ENCODE results near the gene KNDC1. TPM values are rescaled to one million over a fixed set of nuclear protein-coding genes. Genes with fewer than 3 reads are reported as not detected.

Gene KNDC1
- total RNA-seq, 4 donors from 2014 or later, result 0.19 to 0.59 (median 0.39) TPM

DNA sequence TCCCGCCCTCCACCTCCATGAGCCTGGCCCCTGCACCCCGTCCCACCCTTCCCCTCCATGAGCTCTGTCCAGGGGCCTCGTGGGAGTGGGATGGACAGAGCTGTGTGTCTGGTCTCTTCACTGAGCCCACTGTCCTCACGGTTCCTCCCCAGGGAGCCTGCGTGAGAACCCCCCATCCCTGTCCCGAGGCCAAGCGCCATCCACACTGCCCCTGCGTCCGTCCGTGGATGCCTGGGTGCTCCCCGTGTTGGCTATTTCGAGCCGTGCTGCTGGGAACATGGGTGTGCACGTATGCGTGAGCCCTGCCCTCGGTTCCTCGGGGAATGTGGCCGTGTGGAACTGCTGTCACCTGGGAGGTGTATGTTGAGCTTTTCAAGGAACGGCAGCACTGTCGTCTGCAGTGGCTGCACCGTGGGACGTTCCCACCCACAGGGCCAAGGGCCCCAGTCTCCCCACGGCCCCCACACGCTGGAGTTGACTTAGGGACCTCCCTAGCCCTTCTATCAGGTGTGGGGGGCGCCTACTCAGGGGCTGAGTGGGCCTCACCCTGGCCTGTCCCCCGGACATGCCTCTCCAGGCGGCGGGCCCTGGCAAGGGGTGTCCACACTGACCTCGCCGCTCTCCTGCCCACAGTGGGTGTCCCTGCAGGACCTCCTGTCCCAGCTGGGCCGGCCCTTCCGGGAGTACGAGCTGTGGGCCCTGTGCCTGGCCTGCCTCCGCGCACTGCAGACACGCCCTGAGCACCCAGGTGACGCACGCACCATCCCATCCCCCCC lies 28.1 kb downstream of the KNDC1 start:
- no peak for DNase-seq (ENCODE audit: low spot score in 2 of 2)
- intact Hi-C loops (cut with DNase I; ENCODE audit: low total_unique reads), result no loop called here
- TF ChIP-seq, protein P1, sequence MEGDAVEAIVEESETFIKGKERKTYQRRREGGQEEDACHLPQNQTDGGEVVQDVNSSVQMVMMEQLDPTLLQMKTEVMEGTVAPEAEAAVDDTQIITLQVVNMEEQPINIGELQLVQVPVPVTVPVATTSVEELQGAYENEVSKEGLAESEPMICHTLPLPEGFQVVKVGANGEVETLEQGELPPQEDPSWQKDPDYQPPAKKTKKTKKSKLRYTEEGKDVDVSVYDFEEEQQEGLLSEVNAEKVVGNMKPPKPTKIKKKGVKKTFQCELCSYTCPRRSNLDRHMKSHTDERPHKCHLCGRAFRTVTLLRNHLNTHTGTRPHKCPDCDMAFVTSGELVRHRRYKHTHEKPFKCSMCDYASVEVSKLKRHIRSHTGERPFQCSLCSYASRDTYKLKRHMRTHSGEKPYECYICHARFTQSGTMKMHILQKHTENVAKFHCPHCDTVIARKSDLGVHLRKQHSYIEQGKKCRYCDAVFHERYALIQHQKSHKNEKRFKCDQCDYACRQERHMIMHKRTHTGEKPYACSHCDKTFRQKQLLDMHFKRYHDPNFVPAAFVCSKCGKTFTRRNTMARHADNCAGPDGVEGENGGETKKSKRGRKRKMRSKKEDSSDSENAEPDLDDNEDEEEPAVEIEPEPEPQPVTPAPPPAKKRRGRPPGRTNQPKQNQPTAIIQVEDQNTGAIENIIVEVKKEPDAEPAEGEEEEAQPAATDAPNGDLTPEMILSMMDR (IDR thresholded peaks at IDR 0.05), result no peak
- TF ChIP-seq POLR2A (IDR thresholded peaks at IDR 0.05), result no peak
- H3K4me3 ChIP-seq (ENCODE audit: low read depth, poor library complexity, severe bottlenecking), result no peak overlapping the region
- WGBS, 2 donors, result 81 to 85% methylated on average over 32 to 34 of the region's 38 CpGs

DNA sequence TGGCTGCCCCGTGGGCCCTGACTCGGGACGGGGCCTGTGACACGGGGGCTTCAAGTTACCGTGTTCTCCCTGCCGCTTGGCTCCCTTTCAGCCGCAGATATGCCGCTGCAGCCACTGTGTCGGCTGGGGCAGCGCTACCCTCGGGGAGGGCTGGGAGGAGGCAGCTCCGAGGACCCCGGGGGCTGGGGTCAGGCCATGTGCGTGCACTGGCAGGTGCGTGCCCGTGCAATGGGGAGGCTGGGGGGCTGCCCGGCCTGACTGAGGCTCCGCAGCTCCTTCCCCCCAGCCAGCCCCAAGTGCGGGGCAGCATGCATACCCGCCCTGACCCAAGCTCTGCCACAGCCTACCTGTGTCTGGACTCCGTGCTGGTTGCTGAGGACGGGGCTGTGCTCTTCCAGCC lies 29.2 kb downstream of the KNDC1 start:
- WGBS, 2 donors, result 83 to 84% methylated on average over 20 of the region's 22 CpGs
- DNase-seq (ENCODE audit: low spot score in 2 of 2), result no peak
- intact Hi-C loops (cut with DNase I; ENCODE audit: low total_unique reads), result no loop called here
- no peak for TF ChIP-seq POLR2A (IDR thresholded peaks at IDR 0.05)
- TF ChIP-seq, protein P1 (IDR thresholded peaks at IDR 0.05), result no peak
- H3K4me3 ChIP-seq (ENCODE audit: low read depth, poor library complexity, severe bottlenecking), result no peak overlapping the region

DNA sequence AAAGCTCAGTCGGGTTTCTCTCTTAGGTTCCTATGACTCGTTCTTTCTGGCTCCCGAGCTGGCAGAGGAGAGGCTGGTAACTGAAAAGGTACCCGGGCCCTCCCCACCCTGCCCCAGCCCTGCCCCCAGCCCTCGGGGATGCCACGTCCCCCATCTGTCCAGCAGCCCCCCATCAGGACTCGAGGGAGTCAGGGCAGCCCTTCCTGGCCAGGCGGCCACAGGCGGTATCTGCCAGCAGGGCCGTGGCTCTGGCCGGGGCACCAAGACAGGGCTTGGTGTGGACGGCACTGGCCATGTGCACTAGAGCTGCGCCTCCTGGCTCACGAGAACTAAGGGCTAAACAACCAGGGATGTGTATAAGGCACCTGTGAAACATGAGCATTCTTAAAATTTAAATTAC lies 29.7 kb downstream of the KNDC1 start:
- intact Hi-C loops (cut with DNase I; ENCODE audit: low total_unique reads), result no loop called here
- WGBS, 2 donors, result 69 to 86% methylated on average over 13 to 14 of the region's 14 CpGs
- H3K4me3 ChIP-seq (ENCODE audit: low read depth, poor library complexity, severe bottlenecking), result no peak overlapping the region
- no peak for DNase-seq (ENCODE audit: low spot score in 2 of 2)
- TF ChIP-seq, protein P1 (IDR thresholded peaks at IDR 0.05), result no peak
- TF ChIP-seq POLR2A (IDR thresholded peaks at IDR 0.05), result no peak

DNA sequence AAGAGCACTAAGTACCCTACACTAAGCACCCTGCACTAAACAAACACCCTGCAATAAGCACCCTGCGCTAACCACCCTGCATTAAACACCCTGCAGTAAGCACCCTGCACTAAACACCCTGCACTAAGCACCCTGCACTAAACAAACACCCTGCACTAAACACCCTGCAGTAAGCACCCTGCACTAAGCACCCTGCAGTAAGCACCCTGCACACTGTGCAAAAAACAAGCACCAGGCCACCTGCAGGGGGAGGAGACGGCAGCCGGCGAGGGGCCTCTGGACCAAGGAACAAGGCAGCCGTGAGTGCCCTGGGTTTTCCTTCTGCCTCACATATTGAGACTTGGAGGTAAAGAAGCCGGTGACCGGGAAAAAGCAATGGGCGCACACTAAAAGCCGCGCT lies 30.2 kb downstream of the KNDC1 start:
- TF ChIP-seq, protein P1 (IDR thresholded peaks at IDR 0.05), result no peak
- TF ChIP-seq POLR2A (IDR thresholded peaks at IDR 0.05), result no peak
- DNase-seq (ENCODE audit: low spot score in 2 of 2), result no peak
- WGBS, 2 donors, result 95% methylated on average over 10 of the region's 10 CpGs
- H3K4me3 ChIP-seq (ENCODE audit: low read depth, poor library complexity, severe bottlenecking), result no peak overlapping the region
- intact Hi-C loops (cut with DNase I; ENCODE audit: low total_unique reads), result no loop called here

DNA sequence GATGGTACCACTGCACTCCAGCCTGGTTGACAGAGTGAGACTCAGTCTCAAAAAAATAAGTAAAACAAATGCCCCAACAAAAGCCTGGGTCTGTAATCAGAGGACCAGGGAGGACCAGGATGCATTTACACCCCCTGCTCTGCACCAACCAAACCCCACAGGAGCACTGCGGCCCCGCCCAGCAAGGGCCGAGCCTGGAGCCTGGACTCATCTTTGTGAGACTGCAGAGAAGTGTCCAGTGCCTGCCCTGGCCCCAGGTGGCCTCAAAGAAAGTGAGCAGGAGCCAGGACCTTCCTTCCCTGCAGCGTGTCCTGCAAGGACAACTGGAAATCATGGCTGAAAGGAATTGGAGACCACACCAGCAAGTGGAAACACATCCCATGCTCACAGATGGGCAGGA lies 31.6 kb downstream of the KNDC1 start:
- 81 to 91% methylated on average over 4 of the region's 4 CpGs for WGBS, 2 donors
- no peak overlapping the region for H3K4me3 ChIP-seq (ENCODE audit: low read depth, poor library complexity, severe bottlenecking)
- intact Hi-C loops (cut with DNase I; ENCODE audit: low total_unique reads), result no loop called here
- DNase-seq (ENCODE audit: low spot score in 2 of 2), result no peak
- TF ChIP-seq POLR2A (IDR thresholded peaks at IDR 0.05), result no peak
- TF ChIP-seq, protein P1 (IDR thresholded peaks at IDR 0.05), result no peak

DNA sequence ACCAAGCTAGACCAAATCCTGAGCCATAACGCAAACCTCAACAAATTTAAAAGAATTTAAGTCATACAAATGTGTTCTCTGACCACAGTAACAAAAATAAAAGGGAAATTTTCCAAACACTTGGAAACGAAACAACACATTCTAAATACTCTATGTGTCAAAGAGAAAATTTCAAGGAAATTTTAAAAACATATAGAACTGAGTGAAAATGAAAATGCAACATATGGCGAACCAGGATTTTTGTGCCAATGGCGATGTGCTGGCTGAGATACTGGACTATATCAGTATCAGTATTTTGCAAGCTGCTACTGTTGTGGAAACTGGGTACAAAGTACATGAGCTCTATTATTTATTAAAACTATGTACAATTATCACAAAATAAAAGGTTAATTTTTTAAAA lies 34.1 kb downstream of the KNDC1 start:
- no peak for TF ChIP-seq POLR2A (IDR thresholded peaks at IDR 0.05)
- TF ChIP-seq, protein P1 (IDR thresholded peaks at IDR 0.05), result no peak
- DNase-seq (ENCODE audit: low spot score in 2 of 2), result no peak
- WGBS, 2 donors, result 88 to 90% methylated on average over 4 of the region's 4 CpGs

More for the DNA sequence above, 34.1 kb downstream of the KNDC1 start:
- intact Hi-C loops (cut with DNase I; ENCODE audit: low total_unique reads), result no loop called here
- no peak overlapping the region for H3K4me3 ChIP-seq (ENCODE audit: low read depth, poor library complexity, severe bottlenecking)
